KMS-11 (cell line): Measurements from ENCODE around the gene ELF5.

Experiments used
- H2AFZ ChIP-seq: fragments of 200-600 bp; sonication (generic); 2 replicates; pipeline ENCODE4 v1.6.1; 2016; ENCODE audit warnings: antibody characterized with exemption, mixed run types, low read depth
- H3K27ac ChIP-seq: fragments of 200-600 bp; sonication (generic); 2 replicates; pipeline ENCODE4 v1.6.1; 2016; ENCODE audit warnings: mild to moderate bottlenecking, mixed run types
- H3K27me3 ChIP-seq: fragments of 200-600 bp; sonication (generic); 2 replicates; pipeline ENCODE4 v1.6.1; 2017; ENCODE audit warnings: mild to moderate bottlenecking, low read depth, mixed run types, moderate library complexity; ENCODE audit not compliant: insufficient read depth
- H3K36me3 ChIP-seq: fragments of 200-600 bp; sonication (generic); 2 replicates; pipeline ENCODE4 v1.6.1; 2017; ENCODE audit warnings: mild to moderate bottlenecking, mixed run types; ENCODE audit not compliant: insufficient read depth
- H3K4me1 ChIP-seq: fragments of 200-600 bp; sonication (generic); 2 replicates; pipeline ENCODE4 v1.6.1; 2016; ENCODE audit warnings: mild to moderate bottlenecking, low read depth, mixed run types; ENCODE audit not compliant: poor library complexity, severe bottlenecking
- H3K4me2 ChIP-seq: fragments of 200-600 bp; sonication (generic); 2 replicates; pipeline ENCODE4 v1.7.0; 2016; ENCODE audit warnings: mild to moderate bottlenecking, mixed run types
- H3K4me3 ChIP-seq: fragments of 200-600 bp; sonication (generic); IDR thresholded peaks from 2 replicates; pipeline ENCODE4 v1.6.1; 2017; ENCODE audit warnings: low read depth, low read length, mixed read lengths; ENCODE audit not compliant: insufficient read depth
- H3K79me2 ChIP-seq: fragments of 200-600 bp; sonication (generic); 2 replicates; pipeline ENCODE4 v1.6.1; 2016; ENCODE audit warnings: low read depth, mixed run types; ENCODE audit not compliant: insufficient read depth
- H3K9ac ChIP-seq: fragments of 200-600 bp; sonication (generic); 2 replicates; pipeline ENCODE4 v1.6.1; 2016; ENCODE audit warnings: mild to moderate bottlenecking, mixed run types
- H4K20me1 ChIP-seq: fragments of 200-600 bp; sonication (generic); 2 replicates; pipeline ENCODE4 v1.6.1; 2016; ENCODE audit warnings: mild to moderate bottlenecking, mixed run types; ENCODE audit not compliant: insufficient read depth
- TF ChIP-seq, protein P1 (sequence below): fragments of 200-600 bp; sonication (generic); conservative IDR thresholded peaks from 2 replicates; pipeline ENCODE4 v1.6.1; 2017; ENCODE audit warnings: low read depth, mild to moderate bottlenecking, antibody characterized with exemption, low read length, moderate library complexity, mixed read lengths

ELF5 gene

DNA sequence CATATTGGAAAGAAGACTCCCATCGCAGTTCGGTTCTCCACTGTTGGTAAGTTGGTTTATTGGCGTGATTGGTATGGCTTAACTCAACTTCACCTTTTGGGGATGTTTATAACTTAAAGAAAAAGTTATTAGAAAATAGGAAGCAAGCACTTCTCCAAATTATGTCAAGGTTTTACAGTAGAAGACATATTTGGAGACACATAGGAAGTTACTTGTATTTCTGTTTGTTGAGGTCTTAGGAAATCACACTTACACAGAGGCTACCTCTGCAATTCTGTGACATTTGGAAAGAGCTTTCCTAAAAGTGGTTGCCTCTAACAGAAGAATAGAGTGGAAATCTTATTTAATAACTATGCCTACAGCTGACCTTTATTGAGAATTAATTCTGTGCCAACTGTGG is 62.5 kb downstream of the ELF5 start:
- Histone ChIP-seq H3K27me3 (no peaks in the 10 kb centered on the region), H3K36me3 (no peaks in the 10 kb centered on the region), H3K79me2 (no peaks in the 10 kb centered on the region), H3K4me3 (no peak overlapping the region), H3K27ac (no peak overlapping the region), H3K4me2 (no peak overlapping the region), H3K4me1 (peaks cover 19% of the 10 kb centered on the region), H3K9ac (no peak overlapping the region), H2AFZ (no peak overlapping the region), H4K20me1 (no peaks in the 10 kb centered on the region)
- TF ChIP-seq, protein P1, sequence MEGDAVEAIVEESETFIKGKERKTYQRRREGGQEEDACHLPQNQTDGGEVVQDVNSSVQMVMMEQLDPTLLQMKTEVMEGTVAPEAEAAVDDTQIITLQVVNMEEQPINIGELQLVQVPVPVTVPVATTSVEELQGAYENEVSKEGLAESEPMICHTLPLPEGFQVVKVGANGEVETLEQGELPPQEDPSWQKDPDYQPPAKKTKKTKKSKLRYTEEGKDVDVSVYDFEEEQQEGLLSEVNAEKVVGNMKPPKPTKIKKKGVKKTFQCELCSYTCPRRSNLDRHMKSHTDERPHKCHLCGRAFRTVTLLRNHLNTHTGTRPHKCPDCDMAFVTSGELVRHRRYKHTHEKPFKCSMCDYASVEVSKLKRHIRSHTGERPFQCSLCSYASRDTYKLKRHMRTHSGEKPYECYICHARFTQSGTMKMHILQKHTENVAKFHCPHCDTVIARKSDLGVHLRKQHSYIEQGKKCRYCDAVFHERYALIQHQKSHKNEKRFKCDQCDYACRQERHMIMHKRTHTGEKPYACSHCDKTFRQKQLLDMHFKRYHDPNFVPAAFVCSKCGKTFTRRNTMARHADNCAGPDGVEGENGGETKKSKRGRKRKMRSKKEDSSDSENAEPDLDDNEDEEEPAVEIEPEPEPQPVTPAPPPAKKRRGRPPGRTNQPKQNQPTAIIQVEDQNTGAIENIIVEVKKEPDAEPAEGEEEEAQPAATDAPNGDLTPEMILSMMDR: no peak

DNA sequence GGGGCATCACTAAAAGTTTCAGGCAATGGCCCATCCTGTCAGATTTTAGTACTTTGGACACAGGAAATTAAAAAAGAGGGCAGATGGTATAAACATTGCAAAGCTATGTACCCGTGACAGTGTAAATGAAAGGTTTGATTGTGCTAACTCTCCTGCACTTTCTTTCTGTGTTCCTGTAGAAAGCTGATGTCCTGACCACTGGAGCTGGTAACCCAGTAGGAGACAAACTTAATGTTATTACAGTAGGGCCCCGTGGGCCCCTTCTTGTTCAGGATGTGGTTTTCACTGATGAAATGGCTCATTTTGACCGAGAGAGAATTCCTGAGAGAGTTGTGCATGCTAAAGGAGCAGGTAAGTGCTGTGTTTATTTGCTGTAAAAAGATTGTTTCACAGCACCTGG is 64.6 kb downstream of the ELF5 start:
- no peak overlapping the region for H3K27ac ChIP-seq
- H3K9ac ChIP-seq: no peak overlapping the region
- H3K79me2 ChIP-seq: no peaks in the 10 kb centered on the region
- H3K4me1 ChIP-seq: peaks cover 19% of the 10 kb centered on the region
- H4K20me1 ChIP-seq: no peaks in the 10 kb centered on the region
- no peaks in the 10 kb centered on the region for H3K36me3 ChIP-seq
- no peak overlapping the region for H2AFZ ChIP-seq
- H3K4me3 ChIP-seq: no peak overlapping the region
- H3K27me3 ChIP-seq: no peaks in the 10 kb centered on the region
- TF ChIP-seq, protein P1: no peak
- H3K4me2 ChIP-seq: peak overlapping the region; percentile 47; the same call in 1 of the 2 replicates

DNA sequence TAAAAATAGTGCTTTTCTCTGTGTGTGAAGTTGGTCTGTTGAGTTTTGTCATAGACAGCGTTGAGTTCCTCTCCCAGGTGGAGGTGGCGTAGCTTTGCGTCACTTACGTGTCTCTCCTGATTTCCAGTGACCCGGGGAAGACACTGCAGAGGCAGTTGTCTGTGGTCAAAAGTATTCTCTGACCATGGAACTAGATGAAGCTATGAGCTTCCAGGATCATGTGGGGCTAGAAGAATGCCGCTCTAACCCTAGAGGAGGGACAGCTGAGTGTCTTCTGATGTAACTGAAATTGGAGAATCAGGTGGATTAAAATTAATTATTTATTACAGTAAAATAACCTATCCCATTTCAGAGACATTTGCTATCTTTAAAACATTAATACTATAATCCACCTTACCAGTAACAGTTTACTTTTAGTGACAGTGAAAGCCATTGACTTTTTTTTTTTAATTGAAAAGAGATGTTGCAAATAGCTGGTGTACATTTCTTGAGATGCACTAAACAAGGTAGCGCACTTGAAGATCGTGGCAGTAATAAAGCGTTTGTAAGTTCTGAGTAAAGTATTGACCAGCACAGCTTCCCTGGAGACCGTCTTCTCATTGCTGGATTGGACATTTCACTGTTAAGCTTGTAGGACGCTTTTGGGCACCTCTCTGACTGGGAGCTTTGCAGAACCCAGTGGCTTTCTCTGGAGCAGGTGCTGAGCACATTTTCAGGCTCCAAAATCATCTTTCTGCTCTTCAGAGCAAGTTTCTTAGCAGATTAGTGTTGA is 65.2 kb downstream of the ELF5 start:
- no peak overlapping the region for H2AFZ ChIP-seq
- H3K4me2 ChIP-seq: peak overlapping the region; percentile 47; the same call in 1 of the 2 replicates
- H3K9ac ChIP-seq: no peak overlapping the region
- no peaks in the 10 kb centered on the region for H4K20me1 ChIP-seq
- H3K79me2 ChIP-seq: no peaks in the 10 kb centered on the region
- H3K27me3 ChIP-seq: no peaks in the 10 kb centered on the region
- H3K4me1 ChIP-seq: peaks cover 19% of the 10 kb centered on the region
- no peak overlapping the region for H3K4me3 ChIP-seq
- H3K27ac ChIP-seq: no peak overlapping the region
- H3K36me3 ChIP-seq: no peaks in the 10 kb centered on the region
- TF ChIP-seq, protein P1: no peak

DNA sequence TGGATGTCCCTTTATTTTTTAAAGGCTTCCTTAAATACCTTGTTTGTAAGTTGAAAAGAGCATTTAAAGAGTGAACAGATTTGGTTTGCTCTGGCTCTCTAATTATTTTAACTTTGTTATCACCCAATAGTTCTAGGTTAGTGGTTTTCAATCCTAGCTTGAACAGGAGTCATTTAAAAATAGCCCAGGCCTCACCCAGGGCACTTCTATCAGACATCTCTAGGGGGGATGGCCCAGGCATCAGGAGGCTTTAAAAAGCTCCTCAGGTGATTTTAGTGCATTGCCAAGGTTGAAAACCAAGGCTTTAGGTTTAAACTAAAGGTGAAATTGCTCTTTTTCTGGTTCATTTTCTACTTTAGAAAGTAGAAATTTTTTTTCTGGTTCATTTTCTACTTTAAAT is 66.5 kb downstream of the ELF5 start:
- Histone ChIP-seq H3K27me3 (no peaks in the 10 kb centered on the region), H3K27ac (no peak overlapping the region), H2AFZ (no peak overlapping the region), H3K36me3 (no peaks in the 10 kb centered on the region), H3K4me3 (no peak overlapping the region), H3K79me2 (no peaks in the 10 kb centered on the region), H3K9ac (no peak overlapping the region), H3K4me1 (peaks cover 19% of the 10 kb centered on the region), H3K4me2 (no peak overlapping the region), H4K20me1 (no peaks in the 10 kb centered on the region)
- TF ChIP-seq, protein P1: no peak
